DOHH2 (cell line): ENCODE measurements around the gene STT3A.
A peak's percentile ranks its signal among the peaks of the same experiment; 100 is the strongest.

Source experiments
- H3F3A ChIP-seq: fragments of 200-600 bp; sonication (generic), shearing (Covaris generic); 2 replicates; pipeline ENCODE4 v1.6.0; 2016; ENCODE audit warnings: antibody characterized with exemption, mild to moderate bottlenecking; ENCODE audit not compliant: control insufficient read depth, insufficient read depth
- H3K27ac ChIP-seq: fragments of 200-600 bp; sonication (generic); 2 replicates; pipeline ENCODE4 v1.5.1; 2014; ENCODE audit warnings: low read depth, mild to moderate bottlenecking, low read length, moderate library complexity
- H3K27me3 ChIP-seq: fragments of 200-600 bp; sonication (generic); 2 replicates; pipeline ENCODE4 v1.6.1; 2014; ENCODE audit warnings: mild to moderate bottlenecking, low read length, mixed read lengths; ENCODE audit not compliant: control insufficient read depth
- H3K36me3 ChIP-seq: fragments of 200-600 bp; sonication (generic); 2 replicates; pipeline ENCODE4 v1.6.1; 2014; ENCODE audit warnings: mild to moderate bottlenecking, low read length, moderate library complexity, mixed read lengths; ENCODE audit not compliant: control insufficient read depth
- H3K4me1 ChIP-seq: fragments of 200-600 bp; sonication (generic); 2 replicates; pipeline ENCODE4 v1.6.1; 2014; ENCODE audit warnings: mild to moderate bottlenecking, low read length, mixed read lengths; ENCODE audit not compliant: control insufficient read depth
- H3K4me2 ChIP-seq: fragments of 200-600 bp; sonication (generic); 2 replicates; pipeline ENCODE4 v1.6.0; 2014; ENCODE audit warnings: mild to moderate bottlenecking, low read length, moderate library complexity
- H3K4me3 ChIP-seq: fragments of 200-600 bp; sonication (generic); 2 replicates; pipeline ENCODE4 v1.5.1; 2014; ENCODE audit warnings: mild to moderate bottlenecking, low read length, mixed read lengths
- H3K79me2 ChIP-seq: fragments of 200-600 bp; sonication (generic); 2 replicates; pipeline ENCODE4 v1.6.1; 2014; ENCODE audit warnings: mild to moderate bottlenecking, low read length, mixed read lengths; ENCODE audit not compliant: control insufficient read depth
- H3K9me2 ChIP-seq: fragments of 200-600 bp; sonication (generic); replicated peaks from 2 replicates; pipeline ENCODE4 v1.6.1; 2014; ENCODE audit warnings: mild to moderate bottlenecking, low read length, mixed read lengths; ENCODE audit not compliant: control insufficient read depth
- H3K9me3 ChIP-seq: fragments of 200-600 bp; sonication (generic); 2 replicates; pipeline ENCODE4 v1.6.1; 2014; ENCODE audit warnings: antibody characterized with exemption, low read length, mixed read lengths; ENCODE audit not compliant: control insufficient read depth, insufficient read depth
- H4K20me1 ChIP-seq: fragments of 200-600 bp; sonication (generic); 2 replicates; pipeline ENCODE4 v1.6.0; 2014; ENCODE audit warnings: low read depth, mild to moderate bottlenecking, antibody characterized with exemption, low read length, moderate library complexity; ENCODE audit not compliant: control insufficient read depth, insufficient read depth
- CTCF ChIP-seq: fragments of 200-600 bp; sonication (generic); IDR thresholded peaks from one replicate; pipeline ENCODE4 v1.5.1; 2014; ENCODE audit warnings: antibody characterized with exemption, mild to moderate bottlenecking, low read depth, low read length; ENCODE audit not compliant: poor library complexity, severe bottlenecking
- EZH2phosphoT487 ChIP-seq: fragments of 200-600 bp; sonication (generic); IDR thresholded peaks from 2 replicates; pipeline ENCODE4 v1.6.1; 2017; ENCODE audit warnings: borderline replicate concordance, mild to moderate bottlenecking, antibody characterized with exemption, low read length, moderate library complexity, mixed read lengths

STT3A gene

GRCh38 chr11:125592305-125593113 is at the start of gene STT3A:
STT3A (plus strand) TSS chr11:125592852; CDS start chr11:125595916, 3,064 bp downstream.
- H4K20me1 ChIP-seq = no peaks in the 10 kb centered on the region
- peaks cover 62% of the 10 kb centered on the region for H3K79me2 ChIP-seq
- peaks cover 29% of the 10 kb centered on the region for H3K4me1 ChIP-seq
- peak within 1 kb of the TSS; percentile 92 for H3K4me3 ChIP-seq
- peak within 1 kb of the TSS; percentile 69 for H3K27ac ChIP-seq
- H3K4me2 ChIP-seq = peak within 1 kb of the TSS; percentile 74
- peaks cover 34% of the 10 kb centered on the region for H3K36me3 ChIP-seq
- H3K9me3 ChIP-seq = no peaks in the 10 kb centered on the region
- H3K9me2 ChIP-seq = no peaks in the 10 kb centered on the region
- no peaks in the 10 kb centered on the region for H3K27me3 ChIP-seq
- H3F3A ChIP-seq = no peaks in the 10 kb centered on the region
- TF ChIP-seq CTCF = no peak
- TF ChIP-seq EZH2phosphoT487 = no peak

GRCh38 chr11:125550780-125551179 is 41.9 kb upstream of the STT3A start:
- Histone ChIP-seq H3K27ac (no peak overlapping the region), H4K20me1 (no peaks in the 10 kb centered on the region), H3K4me3 (no peak overlapping the region), H3K4me2 (no peak overlapping the region), H3K4me1 (no peaks in the 10 kb centered on the region), H3K27me3 (no peaks in the 10 kb centered on the region), H3K79me2 (no peaks in the 10 kb centered on the region), H3K9me2 (no peaks in the 10 kb centered on the region), H3K9me3 (peaks cover 26% of the 10 kb centered on the region; the same call in 1 of the 2 replicates), H3F3A (no peaks in the 10 kb centered on the region), H3K36me3 (no peaks in the 10 kb centered on the region)
- TF ChIP-seq CTCF (no peak), EZH2phosphoT487 (no peak)

DNA sequence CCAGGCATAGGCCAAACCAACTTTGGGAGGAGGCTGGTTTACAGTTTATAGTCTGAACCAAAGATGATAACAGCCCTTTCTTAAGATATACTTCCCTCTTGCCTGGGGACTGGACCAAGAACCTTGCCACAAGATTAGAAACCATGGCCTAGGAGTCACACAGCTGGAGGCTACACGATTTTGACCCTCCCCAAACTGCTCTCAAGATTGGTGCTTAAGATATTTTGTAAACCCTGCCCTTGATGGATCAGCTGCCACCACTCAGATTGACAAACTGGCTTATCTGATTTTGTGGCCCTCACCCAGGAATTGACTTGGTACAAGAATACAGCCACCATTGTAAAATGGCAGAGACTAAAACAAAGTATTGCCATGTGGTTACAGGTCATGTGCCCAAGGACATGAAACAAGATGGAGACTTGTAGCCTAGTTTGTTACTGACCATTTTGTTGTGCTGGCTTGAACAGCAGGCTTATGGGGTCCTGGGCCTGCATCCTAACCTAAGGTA is 40.8 kb upstream of the STT3A start:
- H3K9me2 ChIP-seq = no peaks in the 10 kb centered on the region
- TF ChIP-seq CTCF (no peak), EZH2phosphoT487 (no peak)
- no peaks in the 10 kb centered on the region for H3K79me2 ChIP-seq
- H3K9me3 ChIP-seq = peaks cover 26% of the 10 kb centered on the region; the same call in 1 of the 2 replicates
- H3F3A ChIP-seq = no peaks in the 10 kb centered on the region
- H3K4me1 ChIP-seq = no peaks in the 10 kb centered on the region
- no peak overlapping the region for H3K27ac ChIP-seq
- H4K20me1 ChIP-seq = no peaks in the 10 kb centered on the region
- no peaks in the 10 kb centered on the region for H3K27me3 ChIP-seq
- H3K4me2 ChIP-seq = no peak overlapping the region
- H3K4me3 ChIP-seq = no peak overlapping the region
- no peaks in the 10 kb centered on the region for H3K36me3 ChIP-seq
